Measurements from ENCODE around the gene C19orf47. TPM values are rescaled to one million over a fixed set of nuclear protein-coding genes. Genes with fewer than 3 reads are reported as not detected.
A peak's percentile ranks its signal among the peaks of the same experiment; 100 is the strongest.

Gene C19orf47, protein sequence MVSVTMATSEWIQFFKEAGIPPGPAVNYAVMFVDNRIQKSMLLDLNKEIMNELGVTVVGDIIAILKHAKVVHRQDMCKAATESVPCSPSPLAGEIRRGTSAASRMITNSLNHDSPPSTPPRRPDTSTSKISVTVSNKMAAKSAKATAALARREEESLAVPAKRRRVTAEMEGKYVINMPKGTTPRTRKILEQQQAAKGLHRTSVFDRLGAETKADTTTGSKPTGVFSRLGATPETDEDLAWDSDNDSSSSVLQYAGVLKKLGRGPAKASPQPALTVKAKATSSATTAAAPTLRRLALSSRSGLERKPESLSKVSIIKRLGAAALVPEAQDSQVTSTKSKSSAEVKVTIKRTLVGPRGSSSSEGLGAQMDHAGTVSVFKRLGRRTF
- 10 to 100 TPM in 2 of 4 donors, 1 to 10 TPM in 2; 10.0 to 14.1 (median 11.7) TPM for total RNA-seq

DNA sequence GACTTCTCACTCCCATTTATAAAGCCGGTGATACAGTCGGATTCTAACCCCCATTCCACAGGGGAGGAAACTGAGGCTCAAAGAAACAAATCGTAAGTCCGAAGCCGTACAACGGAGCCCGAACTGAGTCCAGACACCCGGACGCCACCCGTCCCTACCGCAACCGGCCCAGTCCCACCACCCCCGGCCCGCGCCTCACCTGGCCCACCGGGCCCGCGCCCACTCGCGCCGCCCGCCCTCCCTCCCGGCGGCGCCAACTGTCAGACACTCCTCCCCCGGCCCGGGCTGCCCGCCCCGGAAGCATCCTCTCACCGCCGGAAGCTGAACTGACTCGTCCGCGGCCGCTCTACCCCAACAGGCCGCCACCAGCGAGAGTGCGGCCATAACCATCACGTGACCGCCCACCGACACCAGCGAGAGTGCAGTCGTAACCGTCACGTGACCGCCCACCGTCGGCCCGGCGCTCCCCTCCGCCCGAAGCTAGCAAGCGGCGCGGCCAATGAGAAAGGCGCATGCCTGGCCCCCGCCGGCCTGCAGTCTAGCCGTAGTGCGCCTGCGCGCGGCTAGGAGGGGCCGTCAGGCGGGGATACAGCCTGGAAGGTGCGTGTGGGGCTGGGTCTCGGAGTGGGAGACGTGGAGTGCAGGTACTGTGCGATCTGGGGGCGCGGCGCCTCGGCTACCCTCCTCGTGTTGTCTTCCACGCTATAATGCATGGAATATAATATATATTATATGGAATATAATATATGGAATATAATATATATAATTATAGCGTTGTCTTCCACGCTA, at the start of gene C19orf47, which contains the start of gene PLD3:
Gene C19orf47 (minus strand): TSS at position 273 of the 789 bp plus-strand sequence. CDS start 6,540 bp downstream, outside the sequence.
Gene PLD3 (plus strand): TSS at position 571 of the 789 bp plus-strand sequence. CDS start 17,789 bp downstream, outside the sequence.
- H3K36me3 ChIP-seq: no peaks in the 10 kb centered on the region
- intact Hi-C loops (cut with DNase I): no loop called here
- peak within 1 kb of the TSS; percentile 81 to 91 (median 91) for H3K27ac ChIP-seq
- 0% methylated on average over 11 to 31 of the region's 77 CpGs for WGBS, 2 donors
- peak; percentile 97 for DNase-seq
- H3K9me3 ChIP-seq: no peaks in the 10 kb centered on the region
- H3K4me1 ChIP-seq: peaks cover 10 to 41% (median 14%) of the 10 kb centered on the region in 3 donors
- TF ChIP-seq POLR2A (IDR thresholded peaks at IDR 0.05): peak in 3 of 4 donors; percentile 72 to 89 (median 86)
- TF ChIP-seq, protein P1, sequence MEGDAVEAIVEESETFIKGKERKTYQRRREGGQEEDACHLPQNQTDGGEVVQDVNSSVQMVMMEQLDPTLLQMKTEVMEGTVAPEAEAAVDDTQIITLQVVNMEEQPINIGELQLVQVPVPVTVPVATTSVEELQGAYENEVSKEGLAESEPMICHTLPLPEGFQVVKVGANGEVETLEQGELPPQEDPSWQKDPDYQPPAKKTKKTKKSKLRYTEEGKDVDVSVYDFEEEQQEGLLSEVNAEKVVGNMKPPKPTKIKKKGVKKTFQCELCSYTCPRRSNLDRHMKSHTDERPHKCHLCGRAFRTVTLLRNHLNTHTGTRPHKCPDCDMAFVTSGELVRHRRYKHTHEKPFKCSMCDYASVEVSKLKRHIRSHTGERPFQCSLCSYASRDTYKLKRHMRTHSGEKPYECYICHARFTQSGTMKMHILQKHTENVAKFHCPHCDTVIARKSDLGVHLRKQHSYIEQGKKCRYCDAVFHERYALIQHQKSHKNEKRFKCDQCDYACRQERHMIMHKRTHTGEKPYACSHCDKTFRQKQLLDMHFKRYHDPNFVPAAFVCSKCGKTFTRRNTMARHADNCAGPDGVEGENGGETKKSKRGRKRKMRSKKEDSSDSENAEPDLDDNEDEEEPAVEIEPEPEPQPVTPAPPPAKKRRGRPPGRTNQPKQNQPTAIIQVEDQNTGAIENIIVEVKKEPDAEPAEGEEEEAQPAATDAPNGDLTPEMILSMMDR (IDR thresholded peaks at IDR 0.05): peak in 5 of 6 experiments; percentile 9 to 53 (median 24)
- H3K4me3 ChIP-seq: peak within 1 kb of the TSS; percentile 55 to 92 (median 85)
- no peaks in the 10 kb centered on the region for H3K27me3 ChIP-seq

DNA sequence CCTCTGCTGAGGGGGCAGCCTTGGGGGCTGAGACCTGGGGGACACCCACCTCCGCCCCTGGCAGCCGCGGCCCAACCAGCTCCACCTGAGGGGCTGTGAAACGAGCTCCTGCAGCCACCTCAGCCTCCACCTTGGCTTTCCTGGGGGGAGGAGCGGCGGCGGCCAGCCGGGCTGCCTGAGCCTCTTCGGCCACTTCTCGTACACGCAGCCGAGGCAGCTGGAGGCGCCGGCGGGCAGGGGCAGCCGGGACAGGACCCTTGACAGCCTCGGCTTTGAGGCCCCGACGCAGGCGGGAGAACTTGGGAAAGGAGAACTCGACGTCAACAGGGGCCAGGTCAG, 49.3 kb upstream of the C19orf47 start:
- no peak for DNase-seq
- peaks cover 7 to 22% (median 10%) of the 10 kb centered on the region in 3 donors for H3K4me1 ChIP-seq
- no peak overlapping the region for H3K27ac ChIP-seq
- H3K4me3 ChIP-seq: no peak overlapping the region
- no peak for TF ChIP-seq POLR2A (IDR thresholded peaks at IDR 0.05)
- TF ChIP-seq, protein P1 (IDR thresholded peaks at IDR 0.05): no peak
- intact Hi-C loops (cut with DNase I): no loop called here
- WGBS, 2 donors: no CpG with 5 or more reads among the region's 22 CpGs
- H3K36me3 ChIP-seq: peaks cover 0 to 7% (median 0%) of the 10 kb centered on the region in 3 donors
- H3K9me3 ChIP-seq: no peaks in the 10 kb centered on the region
- H3K27me3 ChIP-seq: no peaks in the 10 kb centered on the region

DNA sequence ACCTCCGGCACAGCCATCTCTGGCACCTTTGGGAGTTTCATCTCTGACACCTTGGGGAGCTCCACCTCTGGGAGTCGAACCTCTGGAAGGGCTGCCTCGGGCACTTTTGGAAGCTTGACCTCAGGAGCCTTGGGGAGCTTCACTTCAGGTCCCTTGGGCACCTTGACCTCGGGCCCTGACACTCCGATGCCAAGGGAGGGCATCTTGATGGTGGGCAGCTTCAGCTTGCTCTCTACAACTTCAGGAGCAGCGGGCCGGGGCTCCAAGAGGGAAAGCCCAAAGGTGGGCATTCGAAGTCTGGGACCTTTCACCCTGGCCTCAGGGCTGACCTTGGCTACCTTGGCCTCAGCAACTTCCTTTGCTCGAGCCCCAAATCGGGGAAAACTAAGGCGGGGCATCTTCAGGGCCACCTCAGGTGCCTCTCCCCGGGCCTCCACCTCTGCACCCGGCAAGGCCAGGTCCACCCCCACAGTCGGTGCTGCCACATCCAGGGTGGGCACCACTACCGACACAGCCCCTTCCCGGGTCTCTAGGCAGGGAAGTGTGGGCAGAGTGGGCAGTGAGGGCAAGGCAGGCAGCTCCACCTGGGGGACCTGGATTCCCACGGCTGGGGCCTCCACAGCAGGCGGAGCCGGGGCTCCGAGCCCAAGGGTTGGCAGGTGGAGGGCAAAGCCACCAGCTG, 48.8 kb upstream of the C19orf47 start:
- WGBS, 2 donors: 67 to 92% methylated on average over 4 to 5 of the region's 20 CpGs
- Histone ChIP-seq H3K36me3 (peaks cover 0 to 7% (median 0%) of the 10 kb centered on the region in 3 donors), H3K9me3 (no peaks in the 10 kb centered on the region), H3K4me3 (no peak overlapping the region), H3K4me1 (peaks cover 7 to 26% (median 10%) of the 10 kb centered on the region in 3 donors), H3K27me3 (no peaks in the 10 kb centered on the region), H3K27ac (no peak overlapping the region)
- intact Hi-C loops (cut with DNase I): no loop called here
- TF ChIP-seq, protein P1 (IDR thresholded peaks at IDR 0.05): no peak
- TF ChIP-seq POLR2A (IDR thresholded peaks at IDR 0.05): no peak
- DNase-seq: no peak

DNA sequence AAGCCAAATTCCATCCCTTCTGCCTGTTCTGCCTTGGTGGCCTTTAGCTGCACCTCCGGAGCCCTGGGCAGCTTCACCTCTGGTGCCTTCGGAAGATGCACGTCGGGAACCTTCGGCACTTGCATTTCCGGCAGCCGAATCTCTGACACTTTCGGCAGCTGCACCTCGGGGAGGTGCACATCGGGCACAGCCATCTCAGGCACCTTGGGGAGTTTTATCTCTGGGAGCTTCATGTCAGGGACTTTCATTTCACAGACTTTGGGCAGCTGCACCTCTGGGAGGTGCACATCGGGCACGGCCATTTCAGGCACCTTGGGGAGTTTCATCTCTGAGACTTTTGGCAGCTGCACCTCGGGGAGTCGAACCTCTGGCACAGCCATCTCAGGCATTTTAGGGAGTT, 47.8 kb upstream of the C19orf47 start:
- 47 to 81% methylated on average over 2 to 9 of the region's 14 CpGs for WGBS, 2 donors
- intact Hi-C loops (cut with DNase I): no loop called here
- TF ChIP-seq, protein P1 (IDR thresholded peaks at IDR 0.05): no peak
- TF ChIP-seq POLR2A (IDR thresholded peaks at IDR 0.05): no peak
- DNase-seq: no peak
- H3K27me3 ChIP-seq: no peaks in the 10 kb centered on the region
- H3K36me3 ChIP-seq: peaks cover 0 to 7% (median 0%) of the 10 kb centered on the region in 3 donors
- peaks cover 7 to 27% (median 10%) of the 10 kb centered on the region in 3 donors for H3K4me1 ChIP-seq
- H3K9me3 ChIP-seq: no peaks in the 10 kb centered on the region
- H3K27ac ChIP-seq: no peak overlapping the region
- no peak overlapping the region for H3K4me3 ChIP-seq

All from esophagus squamous epithelium (tissue), 5 donors.